ENCODE data around the gene KBTBD4.

Gene KBTBD4

DNA sequence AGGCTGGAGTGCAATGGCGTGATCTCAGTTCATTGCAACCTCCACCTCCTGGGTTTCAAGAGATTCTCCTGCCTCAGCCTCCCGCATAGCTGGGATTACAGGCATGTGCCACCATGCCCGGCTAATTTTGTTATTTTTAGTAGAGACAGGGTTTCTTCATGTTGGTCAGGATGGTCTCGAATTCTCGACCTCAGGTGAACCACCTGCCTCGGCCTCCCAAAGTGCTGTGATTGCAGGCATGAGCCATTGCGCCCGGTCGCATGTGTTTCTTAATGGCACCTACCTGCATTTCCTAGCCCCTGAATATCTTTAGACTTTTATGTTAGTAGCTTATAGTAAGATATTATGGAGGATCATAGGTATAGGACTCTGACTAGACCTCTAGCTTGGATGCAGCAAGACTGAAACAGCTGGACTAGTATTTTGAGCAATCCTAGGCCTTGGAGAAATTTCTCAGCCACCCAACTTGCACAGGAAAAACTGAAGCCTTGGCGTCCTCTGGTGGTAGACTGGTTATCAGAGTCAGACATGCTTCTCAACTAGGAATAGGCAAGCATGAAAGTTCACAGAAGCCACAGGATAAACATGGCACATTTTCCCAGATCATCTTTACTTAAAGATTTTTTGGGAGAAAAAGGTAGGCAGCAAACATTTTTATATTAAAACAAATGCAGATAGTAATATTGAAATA is 38.1 kb upstream of the KBTBD4 start:
- no peak overlapping the region for H3K4me3 ChIP-seq (ENCODE audit: low read depth, low read length)
- peak; percentile 80 for DNase-seq (ENCODE audit: low read depth)
- TF ChIP-seq, protein P1, sequence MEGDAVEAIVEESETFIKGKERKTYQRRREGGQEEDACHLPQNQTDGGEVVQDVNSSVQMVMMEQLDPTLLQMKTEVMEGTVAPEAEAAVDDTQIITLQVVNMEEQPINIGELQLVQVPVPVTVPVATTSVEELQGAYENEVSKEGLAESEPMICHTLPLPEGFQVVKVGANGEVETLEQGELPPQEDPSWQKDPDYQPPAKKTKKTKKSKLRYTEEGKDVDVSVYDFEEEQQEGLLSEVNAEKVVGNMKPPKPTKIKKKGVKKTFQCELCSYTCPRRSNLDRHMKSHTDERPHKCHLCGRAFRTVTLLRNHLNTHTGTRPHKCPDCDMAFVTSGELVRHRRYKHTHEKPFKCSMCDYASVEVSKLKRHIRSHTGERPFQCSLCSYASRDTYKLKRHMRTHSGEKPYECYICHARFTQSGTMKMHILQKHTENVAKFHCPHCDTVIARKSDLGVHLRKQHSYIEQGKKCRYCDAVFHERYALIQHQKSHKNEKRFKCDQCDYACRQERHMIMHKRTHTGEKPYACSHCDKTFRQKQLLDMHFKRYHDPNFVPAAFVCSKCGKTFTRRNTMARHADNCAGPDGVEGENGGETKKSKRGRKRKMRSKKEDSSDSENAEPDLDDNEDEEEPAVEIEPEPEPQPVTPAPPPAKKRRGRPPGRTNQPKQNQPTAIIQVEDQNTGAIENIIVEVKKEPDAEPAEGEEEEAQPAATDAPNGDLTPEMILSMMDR (IDR thresholded peaks at IDR 0.05; ENCODE audit: low read depth, low read length) = peak; percentile 91
- TF ChIP-seq, protein P2, sequence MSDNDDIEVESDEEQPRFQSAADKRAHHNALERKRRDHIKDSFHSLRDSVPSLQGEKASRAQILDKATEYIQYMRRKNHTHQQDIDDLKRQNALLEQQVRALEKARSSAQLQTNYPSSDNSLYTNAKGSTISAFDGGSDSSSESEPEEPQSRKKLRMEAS (IDR thresholded peaks at IDR 0.05; ENCODE audit: low read depth, low read length) = no peak
- TF ChIP-seq POLR2A (IDR thresholded peaks at IDR 0.05; ENCODE audit: extremely low read depth, insufficient read length) (no peak), MYC (IDR thresholded peaks at IDR 0.05; ENCODE audit: low read depth, low read length) (peak; percentile 45; the same call in 1 of the 2 replicates)

DNA sequence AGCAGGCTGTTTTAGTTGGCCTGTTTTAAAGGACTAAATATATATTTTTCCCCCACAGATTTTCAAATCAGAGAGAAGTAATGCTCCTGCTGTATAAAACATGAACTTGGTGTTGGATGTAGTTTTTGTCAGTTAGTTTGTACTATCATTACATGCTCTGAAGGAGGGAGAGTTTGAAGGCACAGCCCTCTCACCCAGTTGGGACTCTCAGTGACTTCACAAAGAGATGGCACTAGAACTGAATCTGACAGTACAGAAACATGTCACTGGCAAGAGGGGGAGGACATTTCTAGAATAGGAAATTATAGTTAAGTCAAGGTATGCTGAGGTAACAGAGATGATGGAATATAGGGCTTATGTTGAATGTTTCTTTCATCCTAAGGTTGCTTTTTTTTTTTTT is 36.5 kb upstream of the KBTBD4 start:
- no peak for DNase-seq (ENCODE audit: low read depth)
- no peak overlapping the region for H3K4me3 ChIP-seq (ENCODE audit: low read depth, low read length)
- TF ChIP-seq, protein P1 (IDR thresholded peaks at IDR 0.05; ENCODE audit: low read depth, low read length) = no peak
- no peak for TF ChIP-seq POLR2A (IDR thresholded peaks at IDR 0.05; ENCODE audit: extremely low read depth, insufficient read length)

DNA sequence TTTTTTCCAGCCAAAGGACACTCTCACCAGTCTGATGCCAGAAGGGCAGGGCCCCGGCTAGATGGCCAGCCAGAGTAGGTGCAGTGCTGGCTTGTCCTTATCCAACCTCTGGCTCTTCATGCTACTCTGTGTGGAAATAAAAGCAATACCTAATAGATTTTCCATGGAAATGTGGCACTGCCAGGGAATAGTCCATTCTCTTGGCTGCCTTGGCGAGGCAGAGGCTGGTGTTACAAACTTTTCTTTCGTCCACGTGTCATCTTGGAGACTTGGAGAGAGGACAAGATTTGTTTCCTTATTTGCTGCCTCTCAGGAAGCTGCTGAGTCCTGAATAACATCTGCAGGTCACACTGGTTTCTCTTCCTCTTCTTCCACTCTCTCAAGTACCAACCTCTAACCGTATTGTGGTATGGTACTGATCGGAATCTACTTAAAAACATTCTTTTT is 32.6 kb upstream of the KBTBD4 start:
- DNase-seq (ENCODE audit: low read depth) = peak; percentile 70
- H3K4me3 ChIP-seq (ENCODE audit: low read depth, low read length) = no peak overlapping the region
- TF ChIP-seq, protein P1 (IDR thresholded peaks at IDR 0.05; ENCODE audit: low read depth, low read length) = no peak
- TF ChIP-seq POLR2A (IDR thresholded peaks at IDR 0.05; ENCODE audit: extremely low read depth, insufficient read length) = no peak
- TF ChIP-seq MYC (IDR thresholded peaks at IDR 0.05; ENCODE audit: low read depth, low read length) = no peak
- TF ChIP-seq, protein P2 (IDR thresholded peaks at IDR 0.05; ENCODE audit: low read depth, low read length) = no peak

DNA sequence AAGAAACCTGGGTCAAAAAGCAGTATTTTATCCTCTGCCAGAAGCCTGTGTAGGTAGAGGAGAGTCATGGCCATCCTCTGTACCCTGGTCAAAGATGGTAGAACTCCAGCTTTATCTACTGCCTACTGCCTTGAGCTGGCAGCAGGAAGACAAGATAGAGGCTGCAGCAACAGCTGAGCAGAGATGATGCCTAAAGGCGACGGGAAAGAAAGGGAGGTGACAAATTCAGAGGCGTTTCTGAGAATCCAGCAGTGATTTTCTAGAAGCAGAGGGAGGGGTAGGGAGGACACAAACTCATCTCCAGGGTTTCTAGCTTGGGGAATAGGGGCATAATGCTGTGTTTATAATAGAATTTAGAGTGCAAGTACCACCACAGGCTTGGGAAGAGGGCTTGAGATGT is 30.9 kb upstream of the KBTBD4 start:
- no peak overlapping the region for H3K4me3 ChIP-seq (ENCODE audit: low read depth, low read length)
- no peak for TF ChIP-seq POLR2A (IDR thresholded peaks at IDR 0.05; ENCODE audit: extremely low read depth, insufficient read length)
- TF ChIP-seq, protein P1 (IDR thresholded peaks at IDR 0.05; ENCODE audit: low read depth, low read length) = no peak
- no peak for TF ChIP-seq MYC (IDR thresholded peaks at IDR 0.05; ENCODE audit: low read depth, low read length)
- TF ChIP-seq, protein P2 (IDR thresholded peaks at IDR 0.05; ENCODE audit: low read depth, low read length) = no peak
- DNase-seq (ENCODE audit: low read depth) = no peak

DNA sequence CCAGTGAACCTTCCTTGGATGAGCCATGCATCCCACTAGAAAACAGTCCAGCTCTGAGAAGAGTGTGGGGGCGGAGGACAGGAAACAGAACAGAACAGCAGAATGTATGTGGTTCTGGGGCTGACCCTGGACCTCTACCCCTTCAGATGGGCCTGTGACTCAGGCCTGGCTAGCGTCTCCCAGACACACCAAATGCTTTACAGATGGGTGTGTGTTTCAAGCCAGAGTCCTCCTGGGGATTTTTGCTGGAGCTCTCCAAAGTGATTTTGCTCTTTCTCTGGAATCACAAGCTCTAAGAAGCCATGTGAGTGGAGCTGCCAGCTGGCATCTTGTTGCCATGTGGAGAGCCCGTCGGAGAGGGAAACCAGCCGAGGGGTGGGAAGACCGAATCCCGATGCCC is 28.6 kb upstream of the KBTBD4 start:
- TF ChIP-seq MYC (IDR thresholded peaks at IDR 0.05; ENCODE audit: low read depth, low read length) (no peak), POLR2A (IDR thresholded peaks at IDR 0.05; ENCODE audit: extremely low read depth, insufficient read length) (no peak)
- TF ChIP-seq, protein P2 (IDR thresholded peaks at IDR 0.05; ENCODE audit: low read depth, low read length) = no peak
- TF ChIP-seq, protein P1 (IDR thresholded peaks at IDR 0.05; ENCODE audit: low read depth, low read length) = no peak
- DNase-seq (ENCODE audit: low read depth) = no peak
- H3K4me3 ChIP-seq (ENCODE audit: low read depth, low read length) = no peak overlapping the region
